NCI-H1436 (cell line): ENCODE data around the gene CHRM5.
"Not testable (repeated sequence)": the region's sequence is repeated elsewhere in the genome, so short reads cannot be mapped to it uniquely, and the experiment has no call there.

Source experiments
- DNase-seq: peaks from one replicate; lab custom pipeline; 2025; lab: John Stamatoyannopoulos, UW

CHRM5 gene

DNA sequence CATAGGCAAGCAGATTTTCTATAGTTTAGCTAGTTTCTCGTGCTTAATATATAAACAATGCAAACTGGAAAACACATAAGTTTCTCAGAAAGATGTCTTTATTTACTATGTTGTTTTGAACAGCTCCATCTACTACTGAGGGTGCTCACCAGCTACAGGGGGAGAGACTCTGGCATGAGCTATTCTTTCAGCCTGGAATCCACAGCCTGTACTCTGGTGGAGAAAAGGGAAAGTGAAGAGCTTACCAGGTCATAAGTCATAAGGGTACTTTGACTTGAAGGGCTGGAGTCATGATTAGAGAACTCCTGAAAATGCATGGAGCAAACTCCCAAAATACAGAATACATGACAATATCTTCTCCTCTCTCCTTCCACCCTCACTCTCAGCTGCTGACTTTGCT is 75.1 kb downstream of the CHRM5 start:
- no peak for DNase-seq

- no peak for DNase-seq
Observed at GRCh38 chr15:34043813-34044212, 75.5 kb downstream of the CHRM5 start.

- DNase-seq: no peak
Observed at GRCh38 chr15:34046471-34047145, 78.3 kb downstream of the CHRM5 start.

DNA sequence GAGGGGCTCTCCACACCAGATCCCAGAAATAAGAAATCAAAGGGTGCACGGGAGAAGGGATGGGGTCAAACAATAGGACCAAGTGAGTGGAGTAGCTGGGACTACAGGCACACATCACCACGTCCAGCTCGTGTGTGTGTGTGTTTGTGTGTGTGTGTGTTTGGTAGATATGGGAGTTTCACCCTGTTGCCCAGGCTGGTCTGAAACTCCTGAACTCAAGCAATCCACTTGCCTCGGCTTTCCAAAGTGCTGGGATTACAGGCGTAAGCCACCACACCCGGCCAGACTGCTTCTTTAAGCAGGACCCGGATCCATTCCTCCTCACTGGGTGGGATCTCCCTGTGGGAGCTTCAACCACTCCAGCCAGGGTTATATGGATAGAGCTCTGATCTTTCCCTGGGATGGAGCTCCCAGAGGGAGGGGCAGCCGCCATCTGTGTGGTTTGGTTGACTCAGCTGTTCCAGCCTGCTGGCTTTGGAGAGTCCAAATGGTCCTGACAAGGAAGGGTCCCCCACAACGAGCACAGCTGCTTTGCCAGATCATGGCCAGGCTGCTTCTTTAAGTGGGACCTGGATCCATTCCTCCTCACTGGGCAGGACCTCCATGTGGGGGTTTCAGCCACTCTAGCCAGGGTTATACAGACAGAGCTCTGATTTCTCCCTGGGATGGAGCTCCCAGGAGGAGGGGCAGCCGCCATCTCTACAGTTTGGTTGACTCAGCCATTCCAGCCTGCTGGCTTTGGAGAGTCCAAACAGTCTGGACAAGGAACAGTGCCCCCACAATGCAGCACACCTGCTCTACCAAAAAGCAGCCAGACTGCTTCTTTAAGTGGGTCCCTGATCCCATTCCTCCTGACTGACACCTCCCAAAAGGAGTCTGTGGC is 79.8 kb downstream of the CHRM5 start:
- DNase-seq: no peak

GRCh38 chr15:34049112-34049511 is 80.8 kb downstream of the CHRM5 start:
- no peak for DNase-seq

- DNase-seq: not testable (repeated sequence)
Observed at GRCh38 chr15:34050385-34050784, 82.1 kb downstream of the CHRM5 start.

GRCh38 chr15:34054081-34054707 is 85.9 kb downstream of the CHRM5 start:
- no peak for DNase-seq

GRCh38 chr15:34055868-34056595 is 87.7 kb downstream of the CHRM5 start:
- no peak for DNase-seq

DNA sequence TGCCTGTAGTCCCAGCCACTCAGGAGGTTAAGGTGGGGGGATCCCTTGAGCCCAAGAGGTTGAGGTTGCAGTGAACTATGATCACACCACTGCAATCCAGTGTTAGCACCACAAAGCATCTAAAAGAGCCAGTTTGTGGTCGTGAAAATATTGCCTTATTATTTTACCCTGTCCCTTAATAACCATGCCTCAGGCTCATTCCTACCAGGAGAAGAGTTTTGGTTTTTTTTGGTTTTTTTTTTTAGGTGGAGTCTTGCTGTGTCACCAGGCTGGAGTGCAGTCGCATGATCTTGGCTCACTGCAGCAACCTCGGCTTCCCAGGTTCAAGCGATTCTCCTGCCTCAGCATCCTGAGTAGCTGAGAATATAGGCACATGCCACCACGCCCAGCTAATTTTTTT is 88.6 kb downstream of the CHRM5 start:
- no peak for DNase-seq

DNA sequence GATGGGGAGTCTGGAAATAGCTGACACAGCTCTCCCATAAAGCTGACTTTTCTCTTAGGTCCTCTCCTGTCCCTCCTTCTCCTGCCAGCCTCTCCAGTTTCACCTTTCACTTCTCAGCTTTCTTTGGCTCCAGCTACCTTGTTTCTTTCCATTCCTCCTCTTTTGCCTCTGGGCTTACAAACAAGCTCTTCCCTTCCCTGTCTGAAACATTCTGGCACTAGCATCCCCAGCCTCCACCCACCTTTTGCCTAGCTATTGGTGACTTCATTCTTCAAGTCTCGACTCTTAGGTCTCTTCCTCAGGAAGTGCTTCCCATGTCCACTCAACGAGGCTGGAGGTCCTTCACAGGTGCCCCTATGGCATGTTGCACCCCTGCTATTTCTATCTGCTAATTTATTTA is 91.2 kb downstream of the CHRM5 start:
- no peak for DNase-seq

DNA sequence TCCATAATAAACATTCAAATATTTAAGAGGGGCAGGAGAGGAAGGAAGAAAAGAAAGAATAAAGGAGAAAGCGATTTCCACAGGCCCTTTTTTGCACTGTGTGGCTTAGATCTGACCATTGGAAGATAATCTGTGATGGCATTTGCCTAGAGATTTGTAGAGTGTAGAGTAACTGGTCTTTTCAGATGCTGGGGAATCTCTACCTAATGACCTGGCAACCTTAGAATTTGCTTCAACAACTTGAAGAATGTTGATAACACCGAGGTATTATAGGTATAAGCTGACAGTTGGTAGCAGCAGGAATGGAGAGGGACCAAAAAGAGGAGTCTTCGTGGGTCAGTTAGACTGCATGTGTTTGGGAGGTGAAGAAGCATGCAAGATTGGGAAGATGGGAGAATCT is 91.6 kb downstream of the CHRM5 start:
- DNase-seq: no peak

GRCh38 chr15:34064438-34064837 is 96.1 kb downstream of the CHRM5 start:
- DNase-seq: no peak

DNA sequence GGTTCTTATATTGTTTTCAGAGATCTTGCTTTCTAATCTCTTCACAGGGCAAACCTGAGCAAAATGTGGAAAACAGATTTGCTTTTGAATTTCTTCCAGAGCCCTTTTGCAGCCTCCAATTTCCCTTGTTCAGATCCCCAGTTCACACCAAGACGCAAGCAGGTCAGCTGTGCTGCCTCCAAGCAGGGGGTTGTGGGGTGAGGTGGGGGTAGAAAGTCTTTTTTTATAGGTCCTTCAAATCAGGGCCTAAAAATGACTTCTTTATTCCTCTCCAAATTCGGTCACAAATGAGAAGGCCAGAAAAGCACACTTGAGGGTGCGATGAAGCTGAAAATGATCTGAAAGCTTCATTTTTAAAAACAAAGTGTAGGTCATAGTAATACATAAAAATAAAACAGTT is 97.0 kb downstream of the CHRM5 start:
- DNase-seq: no peak

GRCh38 chr15:34065941-34066340 is 97.6 kb downstream of the CHRM5 start:
- DNase-seq: no peak

DNA sequence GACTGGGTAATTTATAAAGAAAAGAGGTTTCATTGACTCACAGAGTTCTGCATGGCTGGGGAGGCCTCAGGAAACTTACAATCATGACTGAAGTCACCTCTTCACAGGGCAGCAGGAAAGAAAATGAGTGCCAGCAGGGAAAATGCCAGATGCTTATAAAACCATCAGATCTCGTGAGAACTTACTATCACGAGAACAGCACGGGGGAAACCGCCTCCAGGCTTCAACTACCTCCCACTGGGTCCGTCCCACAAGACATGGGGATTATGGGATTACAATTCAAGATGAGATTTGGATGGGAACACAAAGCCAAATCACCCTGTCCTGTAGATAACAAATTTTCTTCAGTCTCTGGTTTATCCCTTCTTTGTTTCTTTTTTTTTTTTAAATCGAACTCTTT is 101.7 kb downstream of the CHRM5 start:
- DNase-seq: no peak

DNA sequence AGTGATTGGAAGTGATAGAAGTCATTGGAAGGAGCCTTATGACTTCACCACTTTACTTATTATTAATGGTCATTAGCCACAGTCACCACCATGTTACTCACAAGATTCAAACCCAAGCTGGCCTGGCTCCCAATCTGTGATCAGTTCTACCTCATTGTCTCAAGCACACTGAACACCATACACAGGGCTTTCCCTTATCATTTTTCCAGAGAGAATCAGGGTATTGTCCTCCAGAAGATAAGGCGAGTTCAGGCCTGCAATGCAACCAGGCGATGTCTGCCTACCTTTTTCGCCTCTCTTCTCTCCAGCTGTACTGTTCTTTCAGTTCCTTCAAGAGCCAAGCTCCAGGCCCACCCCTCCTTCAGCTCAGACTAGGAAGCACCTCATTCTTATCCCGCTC is 108.5 kb downstream of the CHRM5 start:
- DNase-seq: no peak

- no peak for DNase-seq
Observed at GRCh38 chr15:34078900-34079299, 110.6 kb downstream of the CHRM5 start.

GRCh38 chr15:34079904-34080303 is 111.6 kb downstream of the CHRM5 start:
- no peak for DNase-seq

GRCh38 chr15:34084086-34084485 is 115.8 kb downstream of the CHRM5 start:
- no peak for DNase-seq

DNA sequence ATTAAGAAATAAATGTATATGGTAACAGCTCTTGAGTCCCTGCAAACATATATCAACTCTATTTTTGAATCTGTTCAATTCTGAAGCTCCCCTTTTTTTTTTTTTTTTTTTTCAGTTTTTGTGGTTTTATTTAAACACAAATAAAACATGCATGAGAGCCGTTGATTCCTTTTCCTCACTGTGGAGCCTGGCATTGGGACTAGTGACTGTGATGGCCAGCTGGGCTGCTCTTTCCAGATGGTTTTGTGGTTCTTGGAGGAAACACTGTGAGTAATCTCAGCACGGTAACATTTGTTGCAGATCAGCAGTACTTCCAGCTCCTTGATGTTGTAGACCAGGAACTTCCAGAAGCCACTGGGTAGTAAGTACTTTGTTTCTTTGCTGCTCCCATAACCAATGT is 117.4 kb downstream of the CHRM5 start:
- no peak for DNase-seq

DNA sequence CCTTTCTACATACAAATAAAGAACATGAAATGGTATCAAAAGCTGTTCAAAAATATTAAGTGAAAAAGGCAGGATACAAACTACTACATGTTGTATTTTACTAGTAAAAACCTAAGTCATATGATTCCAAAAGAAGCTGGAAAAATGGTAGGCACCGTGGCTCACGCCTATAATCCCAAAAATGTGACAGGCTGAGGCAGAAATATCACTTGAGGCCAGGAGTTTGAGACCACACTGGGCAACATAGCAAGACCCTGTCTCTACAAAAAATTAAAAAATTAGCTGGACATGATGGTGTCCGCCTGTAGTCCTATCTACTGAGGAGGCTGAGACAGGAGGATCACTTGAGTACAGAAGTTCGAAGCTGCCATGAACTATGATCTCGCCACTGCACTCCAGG is 131.6 kb downstream of the CHRM5 start:
- no peak for DNase-seq
